EL (cell line): ENCODE results near the gene PPP1R2B.

Experiments
- DNase-seq: peaks from one replicate; pipeline ENCODE4 v3.0.0-alpha.2; 2016

The PPP1R2B gene

DNA sequence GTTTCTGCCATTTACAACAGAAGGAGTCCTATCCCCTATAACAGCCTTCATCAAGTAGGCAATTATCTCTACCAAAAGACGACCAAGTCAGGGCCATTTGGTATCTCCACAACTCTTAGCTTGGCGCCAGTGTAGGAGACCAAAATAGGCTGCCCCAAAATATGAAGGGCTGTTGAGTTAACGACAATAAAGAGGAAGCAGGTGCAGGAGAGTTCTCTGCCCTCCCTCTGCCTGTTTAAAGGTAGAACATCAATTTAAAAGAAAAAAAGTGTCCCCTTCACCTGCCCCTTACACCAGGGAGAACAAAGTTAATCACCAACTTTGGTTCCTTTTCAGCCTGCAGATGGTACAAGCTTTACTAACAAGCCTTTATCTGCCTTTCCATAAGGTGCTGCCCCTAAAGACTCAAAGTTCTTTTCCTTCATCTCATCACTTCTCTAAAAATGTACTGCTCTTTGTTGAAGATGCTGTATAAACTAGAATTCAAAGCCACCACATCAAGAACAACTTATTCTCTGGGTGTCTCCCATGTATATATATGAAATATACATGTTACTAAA, 33.3 kb downstream of the PPP1R2B start:
- DNase-seq = no peak

DNA sequence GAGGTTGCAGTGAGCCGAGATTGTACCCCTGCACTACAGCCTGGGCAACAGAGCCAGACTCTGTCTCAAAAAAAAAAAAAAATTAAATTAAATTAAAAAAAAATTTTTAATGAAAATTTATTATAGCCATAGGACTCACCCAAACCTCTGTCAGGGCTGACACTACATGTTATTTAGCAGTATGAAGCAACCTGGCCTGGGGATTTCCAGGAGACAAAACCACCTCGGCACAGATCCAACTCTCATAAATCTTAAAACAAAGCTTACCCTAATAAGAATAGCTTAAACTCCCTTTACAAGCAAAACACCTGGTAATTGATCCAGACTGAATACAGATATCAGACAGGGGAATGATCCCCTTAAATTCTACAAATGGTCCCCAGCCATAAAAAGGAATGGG, 38.4 kb downstream of the PPP1R2B start:
- no peak for DNase-seq

DNA sequence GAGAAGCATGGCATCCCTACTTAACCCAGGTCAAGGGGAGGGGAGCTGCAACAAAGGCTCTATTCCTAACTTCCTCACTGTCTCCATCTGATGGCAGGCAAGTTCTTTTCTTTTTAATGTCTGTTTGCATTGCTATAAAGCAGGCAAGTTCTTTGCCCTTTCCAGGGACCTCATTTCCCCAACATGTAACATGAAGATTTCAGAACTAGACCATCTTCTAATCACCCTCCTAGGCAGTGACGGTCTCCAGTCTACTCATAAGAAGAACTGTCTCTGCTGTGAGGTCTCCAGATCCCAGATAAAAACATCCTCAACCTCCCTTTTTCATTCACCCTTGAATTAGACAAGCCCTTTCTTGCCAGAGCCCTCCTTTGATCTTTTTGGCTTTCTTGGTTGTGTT, 42.1 kb downstream of the PPP1R2B start:
- no peak for DNase-seq

DNA sequence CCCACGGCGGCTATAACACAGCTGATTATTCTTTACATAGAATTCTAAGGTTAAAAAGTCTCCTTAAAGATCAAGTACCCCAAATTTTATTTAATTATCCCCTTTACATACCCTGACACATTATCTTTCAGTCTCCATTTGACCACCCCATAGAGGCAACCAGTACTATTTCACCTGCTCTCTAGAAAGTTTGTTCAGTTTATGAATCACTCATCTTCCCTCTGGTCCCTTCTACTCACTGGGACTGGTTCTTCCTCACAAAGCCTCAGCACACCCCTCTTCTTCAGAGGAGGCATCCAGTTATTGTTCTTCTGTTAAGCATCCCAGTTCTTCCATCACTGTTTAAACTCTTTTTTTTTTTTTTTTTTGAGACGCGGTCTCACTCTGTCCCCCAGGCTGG, 42.8 kb downstream of the PPP1R2B start:
- no peak for DNase-seq

DNA sequence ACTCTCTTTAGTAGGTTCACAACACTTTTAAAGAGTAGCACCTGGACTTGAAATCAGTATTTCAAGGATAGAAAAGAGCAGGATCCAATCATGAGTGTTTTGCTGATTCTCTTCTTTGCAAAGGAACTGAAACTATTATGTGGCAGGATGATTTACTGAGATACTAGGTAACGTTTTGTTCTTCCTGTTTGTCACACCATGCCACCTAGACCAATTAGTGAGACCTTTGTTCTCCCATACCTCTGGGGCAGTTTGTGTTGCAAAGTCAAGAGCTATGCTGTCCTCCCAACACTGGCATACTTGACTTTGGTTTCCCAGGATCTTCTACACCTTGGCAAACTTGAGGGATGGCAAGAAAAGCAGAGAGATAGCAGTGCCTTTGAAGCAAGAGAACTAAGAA, 43.4 kb downstream of the PPP1R2B start:
- no peak for DNase-seq

DNA sequence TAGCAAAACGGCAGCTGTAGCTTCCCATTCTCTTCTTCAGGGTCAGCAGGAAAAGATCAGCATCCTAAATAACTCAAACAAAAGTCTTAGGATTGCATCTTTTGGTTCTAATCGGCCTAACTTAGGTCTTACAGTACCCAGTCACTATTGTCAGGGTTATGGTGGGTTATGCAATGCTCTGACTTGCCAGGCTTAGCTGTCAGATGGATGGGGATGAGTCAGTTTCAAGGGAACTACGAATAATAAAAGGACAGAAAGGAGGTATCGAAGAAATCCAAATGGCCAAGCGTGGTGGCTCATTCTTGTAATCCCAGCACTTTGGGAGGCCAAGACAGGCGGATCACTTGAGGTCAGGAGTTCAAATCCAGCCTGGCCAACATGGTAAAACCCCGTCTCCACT, 46.5 kb downstream of the PPP1R2B start:
- no peak for DNase-seq
